ENCODE results near the gene TP73. TPM values are rescaled to one million over a fixed set of nuclear protein-coding genes. Genes with fewer than 3 reads are reported as not detected.

The TP73 gene
- total RNA-seq, 1 donor from 2014 or later, result 3.6 TPM

GRCh38 chr1:3673381-3674099, 21.2 kb downstream of the TP73 start:
- TF ChIP-seq CTCF (IDR thresholded peaks at IDR 0.05), result no peak
- intact Hi-C loops (cut with DNase I), result no loop called here
- Histone ChIP-seq H3K9me3 (no peaks in the 10 kb centered on the region), H3K36me3 (no peaks in the 10 kb centered on the region), H3K27ac (no peak overlapping the region), H3K4me3 (no peak overlapping the region), H3K4me1 (peaks cover 18% of the 10 kb centered on the region), H3K27me3 (ENCODE audit: low read depth) (peaks cover 6% of the 10 kb centered on the region)
- peak; percentile 38 for DNase-seq
- ATAC-seq, result no peak

GRCh38 chr1:3674100-3675094, 22.1 kb downstream of the TP73 start:
- Histone ChIP-seq H3K27me3 (ENCODE audit: low read depth) (peaks cover 4% of the 10 kb centered on the region), H3K4me3 (no peak overlapping the region), H3K27ac (no peak overlapping the region), H3K4me1 (peaks cover 13% of the 10 kb centered on the region), H3K36me3 (no peaks in the 10 kb centered on the region), H3K9me3 (no peaks in the 10 kb centered on the region)
- intact Hi-C loops (cut with DNase I), result no loop called here
- DNase-seq (peak; percentile 44), ATAC-seq (peak; percentile 21 to 48)
- TF ChIP-seq CTCF (IDR thresholded peaks at IDR 0.05), result no peak

GRCh38 chr1:3675436-3675835, 23.1 kb downstream of the TP73 start:
- ATAC-seq, result peak in 1 of 2 donors; percentile 3
- no peak for DNase-seq
- Histone ChIP-seq H3K9me3 (no peaks in the 10 kb centered on the region), H3K4me3 (no peak overlapping the region), H3K4me1 (peaks cover 11% of the 10 kb centered on the region), H3K27me3 (ENCODE audit: low read depth) (peaks cover 4% of the 10 kb centered on the region), H3K36me3 (no peaks in the 10 kb centered on the region), H3K27ac (no peak overlapping the region)
- intact Hi-C loops (cut with DNase I), result no loop called here
- no peak for TF ChIP-seq CTCF (IDR thresholded peaks at IDR 0.05)

GRCh38 chr1:3676581-3677470, 24.5 kb downstream of the TP73 start:
- peak overlapping the region; percentile 46 for H3K27ac ChIP-seq
- H3K9me3 ChIP-seq, result no peaks in the 10 kb centered on the region
- H3K36me3 ChIP-seq, result no peaks in the 10 kb centered on the region
- DNase-seq (no peak), ATAC-seq (no peak)
- intact Hi-C loops (cut with DNase I), result no loop called here
- peaks cover 4% of the 10 kb centered on the region for H3K27me3 ChIP-seq (ENCODE audit: low read depth)
- TF ChIP-seq CTCF (IDR thresholded peaks at IDR 0.05), result no peak
- H3K4me1 ChIP-seq, result peaks cover 11% of the 10 kb centered on the region
- H3K4me3 ChIP-seq, result no peak overlapping the region

GRCh38 chr1:3677484-3677883, 25.2 kb downstream of the TP73 start:
- TF ChIP-seq CTCF (IDR thresholded peaks at IDR 0.05), result no peak
- peak overlapping the region; percentile 46 for H3K27ac ChIP-seq
- ATAC-seq, result no peak

More at GRCh38 chr1:3677484-3677883, 25.2 kb downstream of the TP73 start:
- no peaks in the 10 kb centered on the region for H3K36me3 ChIP-seq
- no peak overlapping the region for H3K4me3 ChIP-seq
- DNase-seq, result no peak
- H3K4me1 ChIP-seq, result peaks cover 11% of the 10 kb centered on the region
- no peaks in the 10 kb centered on the region for H3K9me3 ChIP-seq
- peaks cover 4% of the 10 kb centered on the region for H3K27me3 ChIP-seq (ENCODE audit: low read depth)
- intact Hi-C loops (cut with DNase I), result no loop called here

Measured in lower lobe of right lung (tissue), 2 donors.